Activated CD8-positive, alpha-beta memory T cell treated with anti-CD3 and anti-CD28 coated beads for 48 hours (primary cell): ENCODE measurements around the gene LRRC53.
A peak's percentile ranks its signal among the peaks of the same experiment; 100 is the strongest.

Experiments used
- DNase-seq, 3 experiments: peaks; one replicate each; pipeline ENCODE4 v3.0.0-alpha.2; 2020; ENCODE audit warnings: low read depth in 2 of 3, low spot score in 2 of 3

LRRC53 gene

GRCh38 chr1:74512170-74512915 is at the start of gene LRRC53:
TSS of gene LRRC53 (minus strand) at chr1:74512611. CDS start at chr1:74483349, 29,262 bp downstream.
- DNase-seq, result no peak

- no peak for DNase-seq
Measured at GRCh38 chr1:74549932-74550331, 37.5 kb upstream of the LRRC53 start.

GRCh38 chr1:74548961-74549750 is 36.7 kb upstream of the LRRC53 start:
- no peak for DNase-seq

GRCh38 chr1:74545821-74546220 is 33.4 kb upstream of the LRRC53 start:
- no peak for DNase-seq

GRCh38 chr1:74534241-74534640 is 21.8 kb upstream of the LRRC53 start:
- no peak for DNase-seq

- DNase-seq, result no peak
Measured at GRCh38 chr1:74531796-74532195, 19.4 kb upstream of the LRRC53 start.

- DNase-seq, result no peak
Measured at GRCh38 chr1:74530892-74531291, 18.5 kb upstream of the LRRC53 start.

GRCh38 chr1:74528123-74528522 is 15.7 kb upstream of the LRRC53 start:
- DNase-seq, result no peak

- no peak for DNase-seq
Measured at GRCh38 chr1:74526708-74527107, 14.3 kb upstream of the LRRC53 start.

GRCh38 chr1:74523873-74524480 is 11.6 kb upstream of the LRRC53 start:
- no peak for DNase-seq

GRCh38 chr1:74522148-74522547 is 9.7 kb upstream of the LRRC53 start:
- no peak for DNase-seq

GRCh38 chr1:74517599-74518051 is 5.2 kb upstream of the LRRC53 start:
- no peak for DNase-seq

- no peak for DNase-seq
Measured at GRCh38 chr1:74513411-74514300, 1.2 kb upstream of the LRRC53 start.

- no peak for DNase-seq
Measured at GRCh38 chr1:74508449-74508848, 4.0 kb downstream of the LRRC53 start.

- no peak for DNase-seq
Measured at GRCh38 chr1:74505928-74506710, 6.3 kb downstream of the LRRC53 start.

GRCh38 chr1:74504933-74505512 is 7.4 kb downstream of the LRRC53 start:
- no peak for DNase-seq

- peak in 1 of 3 experiments; percentile 1 for DNase-seq
Measured at GRCh38 chr1:74504125-74504932, 8.1 kb downstream of the LRRC53 start.

- DNase-seq, result no peak
Measured at GRCh38 chr1:74502858-74503257, 9.6 kb downstream of the LRRC53 start.

- no peak for DNase-seq
Measured at GRCh38 chr1:74502432-74502831, 10.0 kb downstream of the LRRC53 start.
